PC-9 (cell line): ENCODE measurements around the gene SCD5. TPM values are rescaled to one million over a fixed set of nuclear protein-coding genes. Genes with fewer than 3 reads are reported as not detected.

Source experiments
- BruUV-seq: library from RNA; stranded (reverse); fragments of 400-500 nt; replicated peaks from 2 replicates; lab custom pipeline; 2021; lab: Mats Ljungman, UMichigan
- CTCF ChIA-PET: fragments of 300-600 bp; sonication (Branson Sonifier 250); formaldehyde crosslinking; loops from one replicate; lab custom pipeline; 2022; ENCODE audit warnings: antibody characterized with exemption; lab: Charles Lee
- POLR2A ChIA-PET: fragments of 300-600 bp; sonication (Branson Sonifier 250); formaldehyde crosslinking; loops from one replicate; lab custom pipeline; 2022; ENCODE audit warnings: antibody characterized with exemption; ENCODE audit not compliant: unreplicated experiment; lab: Charles Lee
- DNase-seq, 2 experiments: peaks; one replicate each; pipeline versions ENCODE4 v3.0.0 to v3.0.0-alpha.2; 2015 to 2022; ENCODE audit warnings: mixed read lengths in 1 of 2
- H2AFZ ChIP-seq: fragments of 200-600 bp; sonication (generic); 2 replicates; pipeline ENCODE4 v1.8.1; 2017; ENCODE audit warnings: antibody characterized with exemption
- H3F3A ChIP-seq: fragments of 200-600 bp; sonication (generic); 2 replicates; pipeline ENCODE4 v1.8.1; 2017; ENCODE audit warnings: antibody characterized with exemption, mild to moderate bottlenecking, low read depth; ENCODE audit not compliant: insufficient read depth
- H3K27ac ChIP-seq: fragments of 200-600 bp; sonication (generic); 2 replicates; pipeline ENCODE4 v1.6.1; 2016; ENCODE audit warnings: mixed run types
- H3K27me3 ChIP-seq: fragments of 200-600 bp; sonication (generic); 2 replicates; pipeline ENCODE4 v1.6.1; 2016; ENCODE audit warnings: low read depth, mixed run types; ENCODE audit not compliant: insufficient read depth
- H3K36me3 ChIP-seq: fragments of 200-600 bp; sonication (generic); 2 replicates; pipeline ENCODE4 v1.6.1; 2016; ENCODE audit warnings: low read depth, mixed run types
- H3K4me1 ChIP-seq: fragments of 200-600 bp; sonication (generic); replicated peaks from 2 replicates; pipeline ENCODE4 v1.6.1; 2016; ENCODE audit warnings: mixed run types; ENCODE audit not compliant: insufficient read depth
- H3K4me2 ChIP-seq: fragments of 200-600 bp; sonication (generic); 2 replicates; pipeline ENCODE4 v1.6.1; 2017; ENCODE audit warnings: mixed run types
- H3K4me3 ChIP-seq: fragments of 200-600 bp; sonication (generic); 2 replicates; pipeline ENCODE4 v1.6.1; 2016; ENCODE audit warnings: mixed run types
- H3K79me2 ChIP-seq: fragments of 200-600 bp; sonication (generic); 2 replicates; pipeline ENCODE4 v1.6.1; 2017; ENCODE audit warnings: low read depth, mixed run types
- H3K9me2 ChIP-seq: fragments of 200-600 bp; sonication (generic); 2 replicates; pipeline ENCODE4 v1.8.1; 2017; ENCODE audit warnings: mild to moderate bottlenecking; ENCODE audit not compliant: insufficient read depth
- H3K9me3 ChIP-seq: fragments of 200-600 bp; sonication (generic); 2 replicates; pipeline ENCODE4 v1.8.1; 2016; ENCODE audit warnings: low read depth; ENCODE audit not compliant: insufficient read depth
- H4K20me1 ChIP-seq: fragments of 200-600 bp; sonication (generic); 2 replicates; pipeline ENCODE4 v1.8.1; 2017; ENCODE audit not compliant: insufficient read depth
- CTCF ChIP-seq: fragments of 200-600 bp; sonication (generic); conservative IDR thresholded peaks from 2 replicates; pipeline ENCODE4 v1.6.1; 2017; ENCODE audit warnings: mixed run types, antibody characterized with exemption, mild to moderate bottlenecking, moderate library complexity
- EZH2 ChIP-seq: fragments of 200-600 bp; sonication (generic); IDR thresholded peaks from 2 replicates; pipeline ENCODE4 v1.8.0; 2017; ENCODE audit warnings: antibody characterized with exemption, low read depth
- intact Hi-C: fragments of 100-400 bp; cut with micrococcal nuclease; formaldehyde crosslinking; loops from one replicate; pipeline ENCODE4 v1.10.0; 2022; ENCODE audit not compliant: unreplicated experiment
- total RNA-seq: library from RNA; stranded (reverse); gene quantifications from 2 replicates; pipeline ENCODE4 v1.2.3, GENCODE V29; 2021

The SCD5 gene
- total RNA-seq, 1 experiment from 2014 or later, result 34.3 TPM

DNA sequence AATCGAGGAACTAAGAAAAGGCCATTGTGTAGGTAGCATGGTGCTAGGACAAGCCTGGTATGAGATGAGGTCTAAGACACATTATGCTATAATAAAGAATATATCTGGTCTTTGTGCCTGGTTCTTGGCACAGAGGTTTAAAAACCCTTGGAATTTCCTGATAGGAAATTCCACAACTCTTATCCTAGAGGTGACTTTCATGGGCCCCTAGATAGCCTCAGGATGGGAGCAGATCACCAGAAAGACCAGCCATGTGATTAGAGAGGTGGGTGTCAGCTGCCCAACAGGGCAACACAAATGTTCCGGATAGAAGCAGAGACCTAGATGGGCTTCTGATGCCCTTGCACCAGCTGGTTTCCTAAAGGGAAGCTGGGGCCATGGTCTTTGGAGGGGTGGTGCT, 107.2 kb downstream of the SCD5 start:
- no peaks in the 10 kb centered on the region for H3K9me3 ChIP-seq
- H3K79me2 ChIP-seq, result no peaks in the 10 kb centered on the region
- H3K36me3 ChIP-seq, result no peaks in the 10 kb centered on the region
- H3F3A ChIP-seq, result no peaks in the 10 kb centered on the region
- H3K9me2 ChIP-seq, result no peaks in the 10 kb centered on the region
- ChIA-PET CTCF (no interaction called here), POLR2A (no interaction called here)
- no peak overlapping the region for H3K4me3 ChIP-seq
- no peaks in the 10 kb centered on the region for H3K27me3 ChIP-seq
- H4K20me1 ChIP-seq, result no peaks in the 10 kb centered on the region
- no peaks in the 10 kb centered on the region for H3K4me1 ChIP-seq
- no peak overlapping the region for H3K4me2 ChIP-seq
- H3K27ac ChIP-seq, result no peak overlapping the region
- intact Hi-C loops, result no loop called here
- DNase-seq, result no peak
- H2AFZ ChIP-seq, result no peak overlapping the region
- no TSS peak for BruUV-seq
- TF ChIP-seq CTCF (no peak), EZH2 (no peak)

DNA sequence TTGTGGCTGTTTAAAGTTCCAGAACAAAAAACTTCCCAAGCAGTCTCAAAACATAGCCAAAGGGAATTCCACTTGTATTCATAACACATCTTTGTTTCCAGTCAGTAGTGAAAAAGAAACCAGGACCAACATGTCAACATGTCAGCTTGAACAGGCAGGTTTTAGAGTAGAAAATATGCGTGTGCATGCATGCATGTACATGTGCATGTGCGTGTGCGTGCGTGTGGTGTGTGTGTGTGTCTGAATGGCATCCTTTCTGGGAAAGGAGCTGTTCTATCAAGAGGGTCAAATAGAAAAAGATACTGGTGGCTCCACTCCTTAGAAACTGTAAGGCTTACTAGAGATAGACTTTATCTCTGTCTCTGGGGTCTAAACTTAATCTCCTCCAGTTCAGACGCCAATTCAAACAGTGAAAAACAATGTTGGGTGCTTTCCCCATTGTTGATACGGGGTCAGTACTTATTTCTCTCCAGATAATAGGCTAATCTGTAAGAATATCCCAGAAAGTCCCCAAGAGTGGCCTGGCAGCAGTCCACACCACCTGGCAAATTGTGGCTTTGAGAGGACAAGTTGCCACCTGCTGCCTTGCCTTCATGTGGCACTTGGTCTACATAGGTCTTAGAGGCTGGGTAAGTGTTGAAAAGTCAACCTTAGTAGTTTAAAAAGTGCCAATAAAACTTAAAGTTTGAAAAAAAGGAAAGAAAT, 110.4 kb downstream of the SCD5 start:
- ChIA-PET POLR2A (no interaction called here), CTCF (no interaction called here)
- intact Hi-C loops, result no loop called here
- H3K4me3 ChIP-seq, result no peak overlapping the region
- no peaks in the 10 kb centered on the region for H4K20me1 ChIP-seq
- H3K27ac ChIP-seq, result no peak overlapping the region
- H3K36me3 ChIP-seq, result no peaks in the 10 kb centered on the region
- no peak overlapping the region for H3K4me2 ChIP-seq
- no peak for TF ChIP-seq EZH2
- TF ChIP-seq CTCF, result no peak
- no peaks in the 10 kb centered on the region for H3K9me3 ChIP-seq
- BruUV-seq, result no TSS peak
- H3F3A ChIP-seq, result no peaks in the 10 kb centered on the region
- no peaks in the 10 kb centered on the region for H3K9me2 ChIP-seq
- no peaks in the 10 kb centered on the region for H3K27me3 ChIP-seq
- H2AFZ ChIP-seq, result no peak overlapping the region
- no peak for DNase-seq
- H3K79me2 ChIP-seq, result no peaks in the 10 kb centered on the region
- H3K4me1 ChIP-seq, result no peaks in the 10 kb centered on the region

DNA sequence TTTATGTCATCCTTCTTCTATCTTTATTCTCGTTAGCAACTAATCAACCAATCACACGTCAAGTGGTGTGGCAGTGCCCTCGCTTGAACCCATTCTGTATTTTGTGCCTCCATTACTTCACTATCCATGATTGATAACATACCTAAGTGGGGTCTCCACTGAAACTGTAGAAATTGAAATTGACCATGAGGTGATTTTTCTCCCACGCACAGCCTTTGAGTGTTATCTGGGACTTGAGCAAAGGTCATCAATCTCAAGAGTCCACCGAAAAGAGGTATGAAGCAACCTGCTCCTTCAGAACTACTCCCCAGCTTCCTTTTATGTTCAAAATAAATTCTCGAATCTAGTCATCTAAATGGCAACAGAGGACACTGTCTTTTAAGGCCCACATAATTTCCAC, 111.1 kb downstream of the SCD5 start:
- Histone ChIP-seq H3K27ac (no peak overlapping the region), H3K9me3 (no peaks in the 10 kb centered on the region), H3K4me2 (no peak overlapping the region), H3K27me3 (no peaks in the 10 kb centered on the region), H3F3A (no peaks in the 10 kb centered on the region), H3K9me2 (no peaks in the 10 kb centered on the region), H3K4me3 (no peak overlapping the region), H3K36me3 (no peaks in the 10 kb centered on the region), H4K20me1 (no peaks in the 10 kb centered on the region), H2AFZ (no peak overlapping the region), H3K4me1 (no peaks in the 10 kb centered on the region), H3K79me2 (no peaks in the 10 kb centered on the region)
- intact Hi-C loops, result no loop called here
- POLR2A ChIA-PET, result no interaction called here
- BruUV-seq, result no TSS peak
- CTCF ChIA-PET, result no interaction called here
- DNase-seq, result no peak
- no peak for TF ChIP-seq EZH2
- TF ChIP-seq CTCF, result no peak
